ENCODE measurements around the gene MYO1D.

DNA sequence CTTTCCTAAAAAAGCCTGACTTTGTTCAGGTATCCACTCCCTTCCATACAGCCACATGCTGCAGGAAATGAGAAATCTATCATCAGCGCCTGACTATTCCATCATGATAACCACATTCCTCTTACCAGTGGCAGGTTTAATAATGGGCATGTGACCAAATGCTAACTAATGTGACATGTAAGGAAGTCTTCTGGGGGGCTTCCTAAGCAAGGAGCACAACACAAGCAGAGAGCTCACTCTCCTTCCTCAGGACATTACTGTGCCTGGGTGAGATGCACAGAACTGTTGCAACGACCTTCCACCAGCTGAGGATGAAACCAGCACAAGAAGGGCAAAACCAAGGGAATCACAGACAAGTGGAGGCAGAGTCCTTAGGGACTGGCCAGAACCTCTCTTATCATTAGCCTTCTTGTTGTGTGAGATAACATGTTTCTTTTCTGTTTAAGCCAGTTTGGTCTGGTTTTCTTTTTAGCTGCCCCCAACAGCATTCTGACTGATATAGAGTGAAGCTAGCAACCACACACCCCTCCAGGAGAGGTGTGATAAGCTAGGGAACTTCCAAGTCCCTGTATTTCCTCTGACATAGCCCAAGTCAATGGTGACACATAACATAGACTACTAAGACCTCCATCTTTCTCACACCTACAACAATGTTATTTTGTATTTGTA lies 16.9 kb downstream of the MYO1D start:
- TF ChIP-seq, protein P1, sequence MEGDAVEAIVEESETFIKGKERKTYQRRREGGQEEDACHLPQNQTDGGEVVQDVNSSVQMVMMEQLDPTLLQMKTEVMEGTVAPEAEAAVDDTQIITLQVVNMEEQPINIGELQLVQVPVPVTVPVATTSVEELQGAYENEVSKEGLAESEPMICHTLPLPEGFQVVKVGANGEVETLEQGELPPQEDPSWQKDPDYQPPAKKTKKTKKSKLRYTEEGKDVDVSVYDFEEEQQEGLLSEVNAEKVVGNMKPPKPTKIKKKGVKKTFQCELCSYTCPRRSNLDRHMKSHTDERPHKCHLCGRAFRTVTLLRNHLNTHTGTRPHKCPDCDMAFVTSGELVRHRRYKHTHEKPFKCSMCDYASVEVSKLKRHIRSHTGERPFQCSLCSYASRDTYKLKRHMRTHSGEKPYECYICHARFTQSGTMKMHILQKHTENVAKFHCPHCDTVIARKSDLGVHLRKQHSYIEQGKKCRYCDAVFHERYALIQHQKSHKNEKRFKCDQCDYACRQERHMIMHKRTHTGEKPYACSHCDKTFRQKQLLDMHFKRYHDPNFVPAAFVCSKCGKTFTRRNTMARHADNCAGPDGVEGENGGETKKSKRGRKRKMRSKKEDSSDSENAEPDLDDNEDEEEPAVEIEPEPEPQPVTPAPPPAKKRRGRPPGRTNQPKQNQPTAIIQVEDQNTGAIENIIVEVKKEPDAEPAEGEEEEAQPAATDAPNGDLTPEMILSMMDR (conservative IDR thresholded peaks at IDR 0.05; ENCODE audit: low read depth, low read length), result no peak
- TF ChIP-seq EZH2 (IDR thresholded peaks at IDR 0.05; ENCODE audit: low read length, unreplicated experiment), result no peak
